ENCODE data around the gene LRRC8B. TPM values are rescaled to one million over a fixed set of nuclear protein-coding genes. Genes with fewer than 3 reads are reported as not detected.

LRRC8B gene
- total RNA-seq, 1 experiment from 2014 or later, result 42.9 TPM

DNA sequence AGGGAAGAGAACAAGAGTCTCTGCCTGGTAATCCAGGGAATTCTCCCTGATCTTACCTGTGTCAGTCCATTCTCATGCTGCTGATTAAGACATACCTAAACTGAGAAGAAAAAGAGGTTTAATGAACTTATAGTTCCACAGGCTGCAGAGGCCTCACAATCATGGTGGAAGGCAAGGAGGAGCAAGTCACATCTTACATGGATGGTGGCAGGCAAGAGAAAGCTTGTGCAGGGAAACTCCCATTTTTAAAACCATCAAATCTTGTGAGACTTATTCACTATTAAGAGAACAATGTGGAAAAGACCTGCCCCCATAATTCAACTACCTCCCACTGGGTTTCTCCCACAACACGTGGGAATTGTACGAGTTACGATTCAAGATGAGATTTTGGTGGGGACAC lies 34.2 kb upstream of the LRRC8B start:
- DNase-seq, result no peak
- TF ChIP-seq, protein P1, sequence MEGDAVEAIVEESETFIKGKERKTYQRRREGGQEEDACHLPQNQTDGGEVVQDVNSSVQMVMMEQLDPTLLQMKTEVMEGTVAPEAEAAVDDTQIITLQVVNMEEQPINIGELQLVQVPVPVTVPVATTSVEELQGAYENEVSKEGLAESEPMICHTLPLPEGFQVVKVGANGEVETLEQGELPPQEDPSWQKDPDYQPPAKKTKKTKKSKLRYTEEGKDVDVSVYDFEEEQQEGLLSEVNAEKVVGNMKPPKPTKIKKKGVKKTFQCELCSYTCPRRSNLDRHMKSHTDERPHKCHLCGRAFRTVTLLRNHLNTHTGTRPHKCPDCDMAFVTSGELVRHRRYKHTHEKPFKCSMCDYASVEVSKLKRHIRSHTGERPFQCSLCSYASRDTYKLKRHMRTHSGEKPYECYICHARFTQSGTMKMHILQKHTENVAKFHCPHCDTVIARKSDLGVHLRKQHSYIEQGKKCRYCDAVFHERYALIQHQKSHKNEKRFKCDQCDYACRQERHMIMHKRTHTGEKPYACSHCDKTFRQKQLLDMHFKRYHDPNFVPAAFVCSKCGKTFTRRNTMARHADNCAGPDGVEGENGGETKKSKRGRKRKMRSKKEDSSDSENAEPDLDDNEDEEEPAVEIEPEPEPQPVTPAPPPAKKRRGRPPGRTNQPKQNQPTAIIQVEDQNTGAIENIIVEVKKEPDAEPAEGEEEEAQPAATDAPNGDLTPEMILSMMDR (IDR thresholded peaks at IDR 0.05; ENCODE audit: unreplicated experiment), result no peak
- intact Hi-C loops (cut with micrococcal nuclease; ENCODE audit: unreplicated experiment), result no loop called here
- Mint-ChIP-seq H3K4me1 (ENCODE audit: low read depth, unreplicated experiment) (no peaks in the 10 kb centered on the region), H3K27ac (ENCODE audit: unreplicated experiment) (no peak overlapping the region), H3K9me3 (ENCODE audit: low read depth, unreplicated experiment) (peaks cover 2% of the 10 kb centered on the region), H3K4me3 (ENCODE audit: low read depth, unreplicated experiment) (no peak overlapping the region), H3K27me3 (ENCODE audit: unreplicated experiment) (peaks cover 7% of the 10 kb centered on the region), H3K36me3 (ENCODE audit: insufficient read depth, unreplicated experiment) (no peaks in the 10 kb centered on the region)
- CTCF ChIA-PET, result no interaction called here
- no TSS peak for BruUV-seq (replicated peaks)

DNA sequence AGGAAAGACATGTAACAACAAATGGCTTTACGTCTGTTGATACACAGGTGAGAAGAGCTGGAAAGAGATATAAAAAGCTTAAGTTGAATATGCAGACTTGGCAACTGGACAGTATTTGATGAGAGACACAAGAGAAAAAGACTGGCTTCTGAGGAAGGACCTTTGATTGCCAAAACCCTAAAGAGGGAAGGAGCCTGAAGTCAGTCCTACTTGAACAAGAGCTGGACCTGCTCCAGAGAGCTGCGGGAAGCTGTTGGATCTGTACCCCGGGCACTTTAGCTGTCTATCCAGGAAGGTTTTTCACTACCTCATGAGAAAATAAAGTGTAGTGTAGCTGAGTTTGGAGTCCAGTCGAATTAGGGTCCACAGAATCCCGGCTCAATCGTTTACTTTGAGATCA lies 25.3 kb upstream of the LRRC8B start:
- TF ChIP-seq, protein P1 (IDR thresholded peaks at IDR 0.05; ENCODE audit: unreplicated experiment), result no peak

DNA sequence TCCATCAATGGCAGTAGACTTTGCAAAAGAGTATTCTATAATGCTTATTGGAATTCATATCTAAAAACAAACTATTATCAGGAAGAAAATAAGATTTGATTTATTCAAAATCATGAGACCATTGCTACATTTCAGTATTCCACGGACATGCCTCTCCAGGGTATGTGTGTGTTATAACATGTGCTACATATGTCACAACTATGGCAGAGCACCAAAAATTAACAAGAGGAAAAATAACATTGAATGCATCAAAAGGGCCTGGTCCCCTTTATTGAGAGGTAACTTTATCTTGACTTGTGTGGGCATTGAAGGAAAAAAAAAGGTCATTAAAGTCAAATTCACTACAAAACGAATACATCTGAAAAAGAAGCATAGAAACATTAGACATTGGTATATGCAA lies 22.6 kb upstream of the LRRC8B start:
- Mint-ChIP-seq H3K4me1 (ENCODE audit: low read depth, unreplicated experiment) (no peaks in the 10 kb centered on the region), H3K27ac (ENCODE audit: unreplicated experiment) (no peak overlapping the region), H3K36me3 (ENCODE audit: insufficient read depth, unreplicated experiment) (no peaks in the 10 kb centered on the region), H3K4me3 (ENCODE audit: low read depth, unreplicated experiment) (no peak overlapping the region), H3K27me3 (ENCODE audit: unreplicated experiment) (no peaks in the 10 kb centered on the region), H3K9me3 (ENCODE audit: low read depth, unreplicated experiment) (no peaks in the 10 kb centered on the region)
- intact Hi-C loops (cut with micrococcal nuclease; ENCODE audit: unreplicated experiment), result no loop called here
- CTCF ChIA-PET, result no interaction called here
- TF ChIP-seq, protein P1 (IDR thresholded peaks at IDR 0.05; ENCODE audit: unreplicated experiment), result no peak
- BruUV-seq (replicated peaks), result no TSS peak
- no peak for DNase-seq

More for the DNA sequence above, 25.3 kb upstream of the LRRC8B start:
- intact Hi-C loops (cut with micrococcal nuclease; ENCODE audit: unreplicated experiment), result no loop called here
- Mint-ChIP-seq H3K9me3 (ENCODE audit: low read depth, unreplicated experiment) (no peaks in the 10 kb centered on the region), H3K27me3 (ENCODE audit: unreplicated experiment) (no peaks in the 10 kb centered on the region), H3K36me3 (ENCODE audit: insufficient read depth, unreplicated experiment) (no peaks in the 10 kb centered on the region), H3K4me3 (ENCODE audit: low read depth, unreplicated experiment) (no peak overlapping the region), H3K27ac (ENCODE audit: unreplicated experiment) (no peak overlapping the region), H3K4me1 (ENCODE audit: low read depth, unreplicated experiment) (no peaks in the 10 kb centered on the region)
- BruUV-seq (replicated peaks), result no TSS peak
- DNase-seq, result no peak
- CTCF ChIA-PET, result no interaction called here

DNA sequence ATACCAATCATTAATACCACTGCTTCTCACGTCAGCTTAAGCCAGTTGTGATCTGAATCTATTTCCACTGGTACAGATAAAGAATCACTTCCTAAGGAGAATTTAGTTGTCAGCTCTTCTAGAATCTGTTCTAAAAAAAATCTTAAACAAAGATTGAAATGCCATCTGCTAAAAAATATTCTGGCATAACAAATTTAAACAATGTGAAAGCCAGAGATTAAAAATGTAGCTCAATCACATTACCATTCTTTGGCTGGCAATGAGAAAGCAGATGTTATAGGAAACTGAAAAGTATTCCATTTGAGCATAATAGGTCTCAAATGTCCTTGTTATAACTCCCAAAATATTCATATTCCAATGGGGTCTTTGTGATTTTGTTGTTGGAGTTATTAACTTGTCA lies 21.7 kb upstream of the LRRC8B start:
- Mint-ChIP-seq H3K9me3 (ENCODE audit: low read depth, unreplicated experiment) (no peaks in the 10 kb centered on the region), H3K4me1 (ENCODE audit: low read depth, unreplicated experiment) (no peaks in the 10 kb centered on the region), H3K4me3 (ENCODE audit: low read depth, unreplicated experiment) (no peak overlapping the region), H3K27ac (ENCODE audit: unreplicated experiment) (no peak overlapping the region), H3K27me3 (ENCODE audit: unreplicated experiment) (no peaks in the 10 kb centered on the region), H3K36me3 (ENCODE audit: insufficient read depth, unreplicated experiment) (no peaks in the 10 kb centered on the region)
- no TSS peak for BruUV-seq (replicated peaks)
- intact Hi-C loops (cut with micrococcal nuclease; ENCODE audit: unreplicated experiment), result no loop called here
- CTCF ChIA-PET, result no interaction called here
- no peak for DNase-seq
- TF ChIP-seq, protein P1 (IDR thresholded peaks at IDR 0.05; ENCODE audit: unreplicated experiment), result no peak
